ENCODE measurements around the gene ABHD11.
A peak's percentile ranks its signal among the peaks of the same experiment; 100 is the strongest.

DNA sequence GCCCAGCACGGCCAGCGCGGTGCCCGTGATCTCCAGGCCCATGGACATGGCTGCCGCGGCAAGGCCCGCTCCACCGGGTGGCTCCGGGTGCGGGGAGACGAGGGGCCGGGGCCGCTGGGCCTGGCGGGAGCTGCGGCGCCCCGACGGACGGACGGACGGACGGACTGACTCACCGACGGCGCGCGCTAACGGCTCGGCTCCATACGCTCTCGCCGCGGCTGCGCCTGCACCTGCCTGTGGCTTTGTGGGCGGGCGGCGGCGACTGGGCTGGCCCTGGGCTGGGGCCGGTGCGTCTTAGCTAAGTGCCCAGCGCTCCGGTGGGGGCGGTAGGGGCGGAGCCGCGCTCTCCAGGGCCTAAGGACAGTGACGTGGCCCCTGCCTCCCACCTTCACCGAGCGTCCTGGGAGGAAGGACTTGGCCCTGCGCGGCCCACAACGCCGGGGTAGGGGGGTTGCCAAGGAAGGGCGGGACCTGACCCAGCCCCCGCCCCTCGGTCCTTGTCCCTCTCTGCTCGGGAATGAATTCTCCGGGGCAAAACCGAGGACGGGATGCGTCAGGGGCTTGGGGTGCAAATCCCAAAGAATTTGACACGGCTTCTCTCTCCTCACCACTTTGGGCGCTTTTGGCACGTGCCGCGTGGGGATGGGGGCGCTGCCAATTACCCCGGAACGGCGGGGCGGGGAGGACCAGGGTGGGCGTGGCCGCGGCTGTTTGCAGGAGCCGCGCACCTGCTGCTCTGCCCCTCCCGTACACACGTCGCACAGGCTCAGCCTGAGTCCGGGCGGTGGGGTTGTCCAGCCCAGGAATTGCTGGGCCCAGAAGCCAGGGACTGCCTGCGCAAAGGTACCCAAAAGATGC is 31.6 kb upstream of the ABHD11 start, which contains the start of gene CLDN3:
- TF ChIP-seq EZH2 (IDR thresholded peaks at IDR 0.05; ENCODE audit: insufficient read depth, poor library complexity, severe bottlenecking) (peak; percentile 49), EZH2phosphoT487 (IDR thresholded peaks at IDR 0.05; ENCODE audit: insufficient read depth, low read depth) (no peak)
